Colonic mucosa (tissue), 4 donors: Measurements from ENCODE around the gene MKS1. TPM values are rescaled to one million over a fixed set of nuclear protein-coding genes. Genes with fewer than 3 reads are reported as not detected.

Experiments used
- DNase-seq: peaks from one replicate; pipeline ENCODE4 v3.0.0-alpha.2; 2020
- H3K27ac ChIP-seq: fragments of 200-600 bp; one replicate; pipeline ENCODE4 v1.8.0; 2021
- H3K27me3 ChIP-seq: fragments of 200-600 bp; one replicate; pipeline ENCODE4 v1.8.0; 2021
- H3K36me3 ChIP-seq: fragments of 200-600 bp; one replicate; pipeline ENCODE4 v1.8.0; 2021
- H3K4me1 ChIP-seq: fragments of 200-600 bp; one replicate; pipeline ENCODE4 v1.8.0; 2021; ENCODE audit warnings: mild to moderate bottlenecking
- H3K4me3 ChIP-seq: fragments of 200-600 bp; one replicate; pipeline ENCODE4 v1.8.0; 2021
- H3K9ac ChIP-seq, 2 donors: one replicate each; pipeline ENCODE4 v1.7.0; 2013; ENCODE audit warnings: control low read depth in 2 of 2, low read depth in 2 of 2, low read length in 2 of 2
- H3K9me3 ChIP-seq: fragments of 200-600 bp; one replicate; pipeline ENCODE4 v1.8.0; 2021
- intact Hi-C: fragments of 100-400 bp; cut with DNase I; formaldehyde crosslinking; loops from one replicate; pipeline ENCODE4 v1.14.1; 2022
- total RNA-seq, 2 donors: library from RNA; stranded (reverse); fragmentation: NEBNext Ultra II Directional in 1 of 2; extraction: Animal tissue kit (Norgen Biotek cat#: 25700) in 1 of 2; gene quantifications; one replicate each; pipeline ENCODE4 v1.2.1, GENCODE V29; 2021
- TF ChIP-seq, protein P1 (sequence below): fragments of 200-600 bp; IDR thresholded peaks from one replicate; pipeline ENCODE4 v1.8.0; 2022; ENCODE audit warnings: antibody characterized with exemption, mild to moderate bottlenecking
- donor health status: healthy.
- donor health status: DM: no; HTN: no; CAD: no.
- donor health status: DM: no; HTN: no; CAD: no.

The MKS1 gene
- total RNA-seq, 2 donors from 2014 or later: 13.8 to 18.4 TPM

- TF ChIP-seq, protein P1, sequence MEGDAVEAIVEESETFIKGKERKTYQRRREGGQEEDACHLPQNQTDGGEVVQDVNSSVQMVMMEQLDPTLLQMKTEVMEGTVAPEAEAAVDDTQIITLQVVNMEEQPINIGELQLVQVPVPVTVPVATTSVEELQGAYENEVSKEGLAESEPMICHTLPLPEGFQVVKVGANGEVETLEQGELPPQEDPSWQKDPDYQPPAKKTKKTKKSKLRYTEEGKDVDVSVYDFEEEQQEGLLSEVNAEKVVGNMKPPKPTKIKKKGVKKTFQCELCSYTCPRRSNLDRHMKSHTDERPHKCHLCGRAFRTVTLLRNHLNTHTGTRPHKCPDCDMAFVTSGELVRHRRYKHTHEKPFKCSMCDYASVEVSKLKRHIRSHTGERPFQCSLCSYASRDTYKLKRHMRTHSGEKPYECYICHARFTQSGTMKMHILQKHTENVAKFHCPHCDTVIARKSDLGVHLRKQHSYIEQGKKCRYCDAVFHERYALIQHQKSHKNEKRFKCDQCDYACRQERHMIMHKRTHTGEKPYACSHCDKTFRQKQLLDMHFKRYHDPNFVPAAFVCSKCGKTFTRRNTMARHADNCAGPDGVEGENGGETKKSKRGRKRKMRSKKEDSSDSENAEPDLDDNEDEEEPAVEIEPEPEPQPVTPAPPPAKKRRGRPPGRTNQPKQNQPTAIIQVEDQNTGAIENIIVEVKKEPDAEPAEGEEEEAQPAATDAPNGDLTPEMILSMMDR: no peak
- H3K4me3 ChIP-seq: no peak overlapping the region
- H3K27ac ChIP-seq: no peak overlapping the region
- H3K27me3 ChIP-seq: no peaks in the 10 kb centered on the region
- no peaks in the 10 kb centered on the region for H3K36me3 ChIP-seq
- intact Hi-C loops: no loop called here
- no peaks in the 10 kb centered on the region for H3K4me1 ChIP-seq
- DNase-seq: no peak
- no peak overlapping the region for H3K9ac ChIP-seq
- H3K9me3 ChIP-seq: no peaks in the 10 kb centered on the region
These were observed 15.5 kb upstream of the MKS1 start for GRCh38 chr17:58234512-58234911.

- intact Hi-C loops: no loop called here
- no peak for DNase-seq
- TF ChIP-seq, protein P1: no peak
- Histone ChIP-seq H3K27ac (no peak overlapping the region), H3K36me3 (no peaks in the 10 kb centered on the region), H3K4me1 (no peaks in the 10 kb centered on the region), H3K4me3 (no peak overlapping the region), H3K9ac (no peak overlapping the region), H3K27me3 (no peaks in the 10 kb centered on the region), H3K9me3 (no peaks in the 10 kb centered on the region)
These were observed 14.5 kb upstream of the MKS1 start for GRCh38 chr17:58233543-58233942.

- Histone ChIP-seq H3K36me3 (no peaks in the 10 kb centered on the region), H3K4me1 (no peaks in the 10 kb centered on the region), H3K4me3 (no peak overlapping the region), H3K9ac (no peak overlapping the region), H3K27ac (no peak overlapping the region), H3K27me3 (no peaks in the 10 kb centered on the region), H3K9me3 (no peaks in the 10 kb centered on the region)
- intact Hi-C loops: no loop called here
- DNase-seq: no peak
- TF ChIP-seq, protein P1: no peak
These were observed 13.7 kb upstream of the MKS1 start for GRCh38 chr17:58232707-58233156.

DNA sequence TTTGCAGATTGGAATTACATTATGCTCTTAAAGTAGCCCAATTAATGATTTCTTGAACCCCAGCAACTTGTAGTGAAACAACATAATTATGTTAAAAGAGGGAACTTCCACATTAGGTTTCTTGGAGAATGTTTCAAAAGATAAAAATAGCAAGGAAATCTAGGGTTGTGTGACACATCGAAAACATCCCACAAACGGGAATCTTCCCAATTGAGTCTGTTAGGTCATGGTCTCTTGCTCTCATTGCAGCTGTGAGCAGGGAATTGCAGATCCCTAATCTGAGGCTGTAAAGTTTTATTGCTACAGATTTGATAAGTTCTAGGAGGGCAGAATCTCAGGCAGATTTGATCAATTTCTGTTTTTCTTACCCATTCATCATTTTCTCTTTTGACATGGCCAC is 12.6 kb upstream of the MKS1 start:
- Histone ChIP-seq H3K27me3 (no peaks in the 10 kb centered on the region), H3K4me1 (no peaks in the 10 kb centered on the region), H3K27ac (no peak overlapping the region), H3K9me3 (no peaks in the 10 kb centered on the region), H3K36me3 (no peaks in the 10 kb centered on the region), H3K9ac (no peak overlapping the region), H3K4me3 (no peak overlapping the region)
- intact Hi-C loops: no loop called here
- TF ChIP-seq, protein P1: no peak
- DNase-seq: no peak

DNA sequence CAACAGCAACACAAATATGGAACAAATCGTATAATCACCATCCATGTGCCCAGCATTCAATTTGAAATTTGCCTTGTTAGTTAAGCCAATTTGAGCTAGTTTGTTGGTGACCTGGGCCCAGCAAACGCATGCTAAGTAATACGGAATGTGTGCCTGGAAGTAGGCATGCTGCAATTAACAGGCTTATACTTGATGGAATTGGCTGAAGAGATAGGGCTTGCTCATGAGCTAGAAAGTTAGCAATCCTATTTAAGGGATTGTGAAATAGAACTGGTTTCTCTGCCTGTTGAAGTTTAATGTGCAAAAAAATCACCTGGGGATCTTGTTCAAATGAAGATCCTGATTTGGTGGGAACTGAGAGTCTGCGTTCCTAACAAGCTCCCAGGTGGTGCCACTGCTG is 10.8 kb upstream of the MKS1 start:
- intact Hi-C loops: no loop called here
- TF ChIP-seq, protein P1: no peak
- Histone ChIP-seq H3K27me3 (no peaks in the 10 kb centered on the region), H3K27ac (no peak overlapping the region), H3K36me3 (no peaks in the 10 kb centered on the region), H3K9me3 (no peaks in the 10 kb centered on the region), H3K9ac (no peak overlapping the region), H3K4me3 (no peak overlapping the region), H3K4me1 (no peaks in the 10 kb centered on the region)
- no peak for DNase-seq

- TF ChIP-seq, protein P1: no peak
- no peaks in the 10 kb centered on the region for H3K27me3 ChIP-seq
These were observed 10.3 kb upstream of the MKS1 start for GRCh38 chr17:58229384-58229783.

More at GRCh38 chr17:58229384-58229783, 10.3 kb upstream of the MKS1 start:
- intact Hi-C loops: no loop called here
- no peak overlapping the region for H3K9ac ChIP-seq
- DNase-seq: no peak
- H3K4me3 ChIP-seq: no peak overlapping the region
- no peaks in the 10 kb centered on the region for H3K9me3 ChIP-seq
- H3K27ac ChIP-seq: no peak overlapping the region
- H3K36me3 ChIP-seq: no peaks in the 10 kb centered on the region
- H3K4me1 ChIP-seq: no peaks in the 10 kb centered on the region
